Mesenteric fat pad (tissue), 1 donor: Measurements from ENCODE around the gene PDE4D. TPM values are rescaled to one million over a fixed set of nuclear protein-coding genes. Genes with fewer than 3 reads are reported as not detected.
"Not testable (repeated sequence)": the region's sequence is repeated elsewhere in the genome, so short reads cannot be mapped to it uniquely, and the experiment has no call there.

ENCODE experiments used
- DNase-seq: peaks from one replicate; pipeline ENCODE4 v3.0.0-alpha.2; 2020; ENCODE audit warnings: low spot score
- total RNA-seq: library from RNA; stranded (reverse); fragmentation: NEBNext Ultra II Directional; extraction: Animal tissue kit (Norgen Biotek cat#: 25700); gene quantifications from one replicate; pipeline ENCODE4 v1.2.1, GENCODE V29; 2021
- donor health status: DM: yes; HTN: yes; CAD: no.

Gene PDE4D
- total RNA-seq, 1 donor from 2014 or later: 28.8 TPM

- not testable (repeated sequence) for DNase-seq
Measured at GRCh38 chr5:59308685-59309084, 584.8 kb downstream of the PDE4D start.

DNA sequence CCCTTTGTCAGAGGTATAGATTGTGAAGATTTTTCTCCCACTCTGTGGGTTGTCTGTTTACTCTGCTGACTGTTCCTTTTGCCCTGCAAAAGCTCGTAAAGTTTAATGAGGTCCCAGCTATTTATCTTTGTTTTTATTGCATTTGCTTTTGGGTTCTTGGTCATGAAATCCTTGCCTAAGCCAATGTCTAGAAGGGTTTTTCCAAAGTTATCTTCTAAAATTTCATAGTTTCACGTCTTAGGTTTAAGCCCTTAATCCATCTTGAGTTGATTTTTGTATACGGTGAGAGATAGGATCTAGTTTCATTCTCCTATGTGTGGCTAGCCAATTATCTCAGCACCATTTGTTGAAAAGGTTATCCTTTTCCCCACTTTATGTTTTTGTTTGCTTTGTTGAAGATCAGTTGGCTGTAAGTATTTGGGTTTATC, 590.2 kb downstream of the PDE4D start:
- DNase-seq: not testable (repeated sequence)

DNA sequence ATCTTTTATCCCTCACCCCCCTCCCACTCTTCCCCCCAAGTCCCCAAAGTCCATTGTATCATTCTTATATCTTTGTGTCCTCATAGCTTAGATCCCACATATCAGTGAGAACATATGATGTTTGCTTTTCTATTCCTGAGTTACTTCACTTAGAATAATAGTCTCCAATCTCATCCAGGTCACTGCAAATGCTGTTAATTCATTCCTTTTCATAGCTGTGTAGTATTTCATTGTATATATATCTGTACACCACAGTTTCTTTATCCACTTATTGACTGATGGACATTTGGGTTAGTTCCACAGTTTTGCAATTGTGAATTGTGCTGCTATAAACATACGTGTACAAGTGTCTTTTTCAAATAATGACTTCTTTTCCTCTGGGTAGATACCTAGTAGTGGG, 591.0 kb downstream of the PDE4D start:
- not testable (repeated sequence) for DNase-seq

DNA sequence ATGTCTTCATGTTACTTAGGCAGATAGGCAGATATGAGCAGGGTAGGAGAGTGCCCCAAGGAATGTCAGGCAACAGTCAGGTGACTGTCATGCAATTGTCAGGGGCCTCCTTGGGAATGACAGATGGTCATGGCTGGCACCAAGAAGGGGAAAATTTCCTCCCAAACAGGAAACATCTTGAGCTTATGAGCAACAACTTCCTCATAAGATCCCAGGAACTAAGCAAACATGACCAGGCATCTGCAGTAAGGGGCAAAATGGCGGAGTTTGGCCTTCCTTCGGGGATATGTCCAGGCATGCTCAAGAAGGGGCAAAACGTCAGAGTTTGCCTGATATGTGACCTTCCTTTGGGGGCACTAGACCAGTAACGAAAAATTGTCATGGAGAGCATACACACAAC, 591.8 kb downstream of the PDE4D start:
- DNase-seq: no peak

- no peak for DNase-seq
Measured at GRCh38 chr5:59300930-59301329, 592.6 kb downstream of the PDE4D start.

DNA sequence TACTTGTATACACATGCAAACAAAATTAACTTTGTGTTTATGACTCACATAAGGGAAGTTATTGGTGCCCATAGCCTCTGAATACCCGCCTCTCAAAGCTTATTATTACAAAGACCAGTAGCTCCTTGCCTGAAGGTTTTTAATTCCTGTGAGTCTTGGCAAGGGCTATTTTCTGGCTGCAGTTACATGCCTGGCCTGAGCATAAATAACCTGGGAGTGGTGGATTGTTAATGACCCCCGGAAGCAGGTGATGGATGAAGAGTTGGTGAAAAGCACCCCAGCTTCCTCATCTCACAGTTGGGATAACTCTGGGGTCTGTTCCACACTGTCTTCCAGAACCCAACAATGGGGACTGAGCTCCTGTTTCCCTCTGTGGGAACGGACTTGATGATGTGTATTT, 594.5 kb downstream of the PDE4D start:
- DNase-seq: no peak

DNA sequence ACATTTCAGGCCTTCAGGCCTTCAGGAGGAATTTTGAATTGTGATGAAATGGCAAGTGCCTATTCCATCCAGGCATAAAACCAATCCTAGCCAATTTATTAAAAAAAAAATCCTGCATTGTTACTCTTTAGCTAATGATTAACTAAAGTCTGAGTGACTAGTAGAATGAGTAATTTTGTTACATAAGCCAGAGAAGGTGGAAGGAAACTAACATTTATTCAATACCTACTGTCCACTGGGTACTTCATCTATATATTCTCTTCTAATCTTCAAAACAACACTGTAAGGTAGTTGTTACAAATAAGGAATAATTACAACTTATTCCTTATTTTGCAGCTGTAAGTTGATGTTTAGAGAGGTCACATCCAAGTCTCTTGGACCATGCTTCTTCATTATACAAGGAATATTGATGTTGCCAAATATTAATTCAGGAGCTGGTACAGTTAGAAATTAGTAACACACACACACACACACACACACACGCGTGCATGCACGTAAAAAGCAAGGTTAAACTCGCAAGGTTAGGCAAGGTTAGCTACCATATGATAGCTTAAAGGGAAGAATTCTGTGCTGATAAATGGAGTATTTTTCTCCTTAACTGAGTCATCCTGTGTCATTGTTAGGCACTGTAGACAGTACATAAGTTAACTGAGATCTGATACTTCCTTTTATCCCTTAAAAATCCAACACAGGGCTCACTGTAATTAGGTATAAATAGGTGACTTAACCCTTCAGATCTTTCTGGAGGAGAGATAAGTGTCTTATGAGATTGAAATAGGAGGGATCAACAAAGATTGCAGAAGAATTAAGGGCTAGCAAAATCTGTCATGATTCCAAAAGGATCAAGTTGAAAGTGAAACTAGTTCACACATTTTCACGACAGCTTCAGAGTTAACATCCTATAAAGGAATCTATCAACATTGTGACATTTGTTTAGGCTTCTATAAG, 596.9 kb downstream of the PDE4D start:
- no peak for DNase-seq

- DNase-seq: no peak
Measured at GRCh38 chr5:59293700-59294099, 599.8 kb downstream of the PDE4D start.

DNA sequence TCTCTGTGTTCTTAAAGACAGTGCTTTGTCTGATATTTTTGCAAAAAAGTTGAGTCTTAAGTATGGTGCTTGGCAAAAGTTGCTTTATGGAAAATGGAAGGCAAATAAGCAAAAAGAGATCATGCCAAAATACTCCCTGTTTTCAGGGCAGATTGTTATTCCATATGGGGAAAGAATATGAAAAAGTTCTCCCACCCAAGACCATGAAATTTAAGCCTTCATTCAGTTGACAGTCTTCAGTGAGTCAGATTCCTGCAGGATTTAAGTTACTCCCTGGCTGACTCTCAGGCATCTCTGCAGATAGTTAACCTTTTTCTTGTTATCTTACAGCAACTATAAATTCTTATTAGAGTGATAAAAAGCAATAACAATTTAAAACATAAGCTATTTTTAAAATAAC, 601.6 kb downstream of the PDE4D start:
- no peak for DNase-seq

GRCh38 chr5:59287884-59288283, 605.6 kb downstream of the PDE4D start:
- no peak for DNase-seq

GRCh38 chr5:59287361-59287760, 606.2 kb downstream of the PDE4D start:
- DNase-seq: no peak

DNA sequence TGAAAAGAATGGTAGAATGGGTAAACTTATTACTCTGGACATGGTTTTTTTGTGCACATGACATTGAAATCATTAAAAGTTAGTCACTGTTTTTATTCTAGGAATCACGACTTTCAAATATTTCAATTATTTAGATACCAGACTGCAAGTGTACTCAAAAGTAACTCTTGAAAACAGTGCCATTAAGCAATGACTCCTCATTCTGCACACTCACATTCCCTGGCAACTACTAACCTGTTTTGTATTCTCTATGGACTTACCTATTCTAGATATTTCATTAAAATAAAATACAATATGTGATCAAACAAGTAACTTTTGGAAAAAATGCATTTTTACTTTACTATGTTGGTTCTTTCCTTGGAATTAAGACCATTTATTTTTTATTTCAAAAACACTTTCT, 607.0 kb downstream of the PDE4D start:
- DNase-seq: no peak

- no peak for DNase-seq
Measured at GRCh38 chr5:59285300-59286016, 608.1 kb downstream of the PDE4D start.

DNA sequence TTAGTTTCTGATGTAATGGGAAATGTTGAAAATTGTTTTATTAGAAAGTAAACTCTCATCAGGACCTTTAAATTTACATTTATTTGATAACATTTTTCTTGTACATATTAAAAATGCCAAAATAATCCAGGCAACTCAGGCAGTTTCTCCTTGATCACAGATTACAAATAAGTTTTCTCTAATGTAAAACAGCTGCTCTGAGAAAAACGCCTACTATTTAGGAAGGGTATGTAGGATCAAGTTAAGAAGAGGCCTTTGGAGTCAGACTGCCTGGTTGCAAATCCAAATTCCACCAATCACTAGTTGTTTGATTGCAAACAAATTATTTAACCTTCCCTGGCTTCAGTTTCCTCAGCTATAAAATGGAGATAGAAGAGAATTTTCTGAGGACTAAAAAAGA, 610.8 kb downstream of the PDE4D start:
- no peak for DNase-seq

DNA sequence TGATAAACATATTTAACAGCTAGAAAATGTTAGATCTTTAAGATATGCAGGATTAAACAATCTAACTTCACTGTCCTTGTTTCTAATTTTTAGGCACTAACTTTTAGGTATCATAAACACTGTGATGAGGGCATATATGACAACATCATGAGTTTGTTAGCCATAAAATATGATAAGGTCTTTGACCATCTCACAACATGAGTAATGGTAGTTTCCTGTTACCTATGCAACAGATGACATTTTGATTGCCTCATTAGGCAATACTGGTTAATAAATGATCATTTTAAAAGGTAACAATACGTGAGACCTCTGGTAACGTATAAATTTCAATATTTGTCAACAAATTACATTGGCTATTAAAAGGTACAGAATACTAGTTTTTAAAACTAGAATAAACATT, 613.5 kb downstream of the PDE4D start:
- no peak for DNase-seq

DNA sequence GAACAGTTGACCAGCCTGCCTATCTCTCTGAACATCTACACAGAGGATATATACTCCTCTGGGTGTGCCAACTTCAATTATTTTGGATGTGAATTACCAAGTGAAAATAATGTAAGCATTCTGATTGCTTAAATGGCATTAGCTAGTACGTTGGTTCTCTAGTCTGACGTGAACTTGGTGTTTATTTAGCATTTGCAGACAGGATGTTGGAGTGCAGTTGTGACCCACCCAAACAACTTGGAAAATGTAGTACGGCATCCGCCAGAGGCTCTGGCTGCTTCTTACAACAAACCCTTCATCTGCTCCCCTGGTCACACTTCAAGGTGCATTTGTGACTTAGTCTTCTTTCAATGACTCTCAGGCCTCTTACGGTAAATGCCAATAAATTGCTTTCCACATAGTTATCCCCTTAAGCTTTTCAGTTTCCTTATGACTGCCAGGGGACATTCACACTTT, 616.6 kb downstream of the PDE4D start:
- no peak for DNase-seq

- DNase-seq: no peak
Measured at GRCh38 chr5:59276325-59276675, 617.2 kb downstream of the PDE4D start.

DNA sequence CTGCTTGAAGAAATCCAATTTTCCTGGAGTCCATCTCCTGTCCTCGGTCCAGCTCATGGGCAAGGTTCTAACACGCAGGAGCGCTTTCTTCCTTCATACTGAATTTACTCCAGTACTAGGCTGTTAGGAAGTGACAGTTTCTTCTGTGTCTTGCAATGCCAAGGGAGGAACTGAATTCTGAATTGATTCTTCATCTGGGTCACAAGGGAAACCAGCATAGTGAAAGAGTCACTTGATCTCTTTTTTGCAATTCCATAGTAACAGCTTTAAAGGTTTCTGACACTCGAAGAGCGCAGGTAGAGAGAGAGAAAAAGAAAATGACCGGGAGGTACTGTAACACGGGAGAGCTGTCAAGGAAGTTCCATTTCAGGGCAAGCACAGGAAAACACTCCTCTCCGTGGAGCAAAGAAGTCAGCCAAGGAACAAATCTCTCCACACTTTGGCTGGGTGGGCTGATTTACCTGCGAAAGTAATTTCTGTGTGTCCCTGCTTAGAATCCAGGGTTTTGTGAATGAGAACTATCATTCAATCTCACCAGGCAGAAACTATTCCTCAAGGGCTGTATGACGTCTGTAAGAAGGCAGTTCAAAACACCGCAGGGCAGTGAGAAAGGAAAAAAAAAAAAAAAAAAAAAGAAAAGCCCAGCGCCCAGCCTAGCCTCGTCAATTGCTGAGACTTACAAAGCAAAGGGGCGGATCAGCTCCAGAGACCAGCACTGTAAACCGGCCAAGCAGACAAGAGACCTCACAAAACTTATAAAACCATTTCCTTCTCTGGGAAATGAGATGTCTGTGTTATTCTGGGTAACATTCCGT, 617.8 kb downstream of the PDE4D start:
- no peak for DNase-seq

- DNase-seq: no peak
Measured at GRCh38 chr5:59275170-59275509, 618.4 kb downstream of the PDE4D start.

GRCh38 chr5:59274106-59274636, 619.4 kb downstream of the PDE4D start:
- no peak for DNase-seq

- no peak for DNase-seq
Measured at GRCh38 chr5:59272809-59273427, 620.6 kb downstream of the PDE4D start.
